Testis (tissue), 2 donors: ENCODE results near the gene STK17A.

Experiments
- CTCF ChIP-seq, 3 experiments: fragments of 450-650 bp in 2 of 3; fragments of 200-600 bp in 1 of 3; sonication (generic) in 1 of 3; IDR thresholded peaks; one replicate each; pipeline ENCODE4 v1.5.1; 2016 to 2019; ENCODE audit warnings: antibody characterized with exemption in 3 of 3, mild to moderate bottlenecking in 2 of 3, moderate library complexity in 1 of 3
- POLR2A ChIP-seq: fragments of 450-650 bp; IDR thresholded peaks from one replicate; pipeline ENCODE4 v1.6.1; 2017; ENCODE audit warnings: antibody characterized with exemption, mild to moderate bottlenecking, moderate library complexity

DNA sequence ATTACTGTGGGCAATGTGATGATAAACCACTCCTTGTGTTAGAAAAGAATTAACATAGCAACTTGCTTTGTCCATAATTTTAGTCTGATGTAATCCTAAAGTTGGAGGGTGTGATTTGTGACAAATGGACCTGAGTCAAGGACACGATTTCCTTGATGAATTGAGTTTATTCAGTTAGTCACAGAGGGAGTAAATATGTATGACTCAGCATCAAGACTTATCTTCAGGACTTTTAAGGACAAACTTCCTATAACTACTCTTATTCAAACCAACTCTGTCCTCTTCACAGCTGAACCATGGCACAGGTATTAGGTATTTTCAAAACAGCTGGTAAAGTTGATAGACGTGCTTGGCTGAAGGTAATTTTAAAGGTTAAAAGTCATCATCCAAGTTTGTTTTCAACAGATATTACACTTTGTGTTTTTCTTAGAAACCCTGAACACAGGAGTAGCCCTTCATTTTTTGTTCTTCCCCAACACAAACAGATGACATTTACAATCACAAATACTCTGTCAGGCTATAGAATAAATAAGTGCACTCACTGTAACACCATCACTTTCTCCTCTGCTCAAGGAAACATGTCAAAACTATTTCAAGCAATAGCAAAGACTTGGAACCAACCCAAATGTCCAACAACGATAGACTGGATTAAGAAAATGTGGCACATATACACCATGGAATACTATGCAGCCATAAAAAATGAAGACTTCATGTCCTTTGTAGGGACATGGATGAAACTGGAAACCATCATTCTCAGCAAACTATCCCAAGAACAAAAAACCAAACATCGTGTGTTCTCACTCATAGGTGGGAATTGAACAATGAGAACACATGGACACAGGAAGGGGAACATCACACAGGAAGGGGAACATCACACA lies 91.9 kb downstream of the STK17A start:
- TF ChIP-seq CTCF (IDR thresholded peaks at IDR 0.05), result no peak
- TF ChIP-seq POLR2A, result no peak
